Measurements from ENCODE around the gene UROS. TPM values are rescaled to one million over a fixed set of nuclear protein-coding genes. Genes with fewer than 3 reads are reported as not detected.

The UROS gene
- total and polyA plus RNA-seq, 8 donors, result 8.2 to 60.9 (median 22.5) TPM

GRCh38 chr10:125848371-125848770, 25.3 kb upstream of the UROS start:
- DNase-seq, result no peak
- Histone ChIP-seq H3K36me3 (peaks cover 15 to 96% (median 77%) of the 10 kb centered on the region in 4 donors), H3K27me3 (no peaks in the 10 kb centered on the region), H3K4me1 (peaks cover 0 to 23% (median 10%) of the 10 kb centered on the region in 4 donors), H3K4me3 (no peak overlapping the region), H3K9me3 (no peaks in the 10 kb centered on the region), H3K27ac (no peak overlapping the region)
- intact Hi-C loops (cut with DNase I; ENCODE audit: low total_unique reads), result no loop called here
- 81 to 98% (median 96%) methylated on average over 2 of the region's 2 CpGs for WGBS, 5 donors
- TF ChIP-seq POLR2AphosphoS5 (IDR thresholded peaks at IDR 0.05) (no peak), CTCF (IDR thresholded peaks at IDR 0.05) (no peak), EP300 (IDR thresholded peaks at IDR 0.05) (no peak), POLR2A (IDR thresholded peaks at IDR 0.05) (no peak)

- Histone ChIP-seq H3K4me1 (peaks cover 0 to 23% (median 11%) of the 10 kb centered on the region in 4 donors), H3K27ac (peak overlapping the region in 1 of 5 donors; percentile 27), H3K4me3 (no peak overlapping the region), H3K27me3 (no peaks in the 10 kb centered on the region), H3K36me3 (peaks cover 13 to 97% (median 71%) of the 10 kb centered on the region in 4 donors), H3K9me3 (no peaks in the 10 kb centered on the region)
- intact Hi-C loops (cut with DNase I; ENCODE audit: low total_unique reads), result no loop called here
- TF ChIP-seq EP300 (IDR thresholded peaks at IDR 0.05), result no peak
- no peak for TF ChIP-seq POLR2A (IDR thresholded peaks at IDR 0.05)
- TF ChIP-seq POLR2AphosphoS5 (IDR thresholded peaks at IDR 0.05), result no peak
- TF ChIP-seq CTCF (IDR thresholded peaks at IDR 0.05), result no peak
- 95 to 98% (median 97%) methylated on average over 3 of the region's 3 CpGs for WGBS, 5 donors
- no peak for DNase-seq
These were observed 23.8 kb upstream of the UROS start for GRCh38 chr10:125846894-125847293.

GRCh38 chr10:125845617-125846016, 22.6 kb upstream of the UROS start:
- DNase-seq, result no peak
- TF ChIP-seq EP300 (IDR thresholded peaks at IDR 0.05), result no peak
- no peak for TF ChIP-seq CTCF (IDR thresholded peaks at IDR 0.05)
- no peak for TF ChIP-seq POLR2A (IDR thresholded peaks at IDR 0.05)
- no peak for TF ChIP-seq POLR2AphosphoS5 (IDR thresholded peaks at IDR 0.05)
- no peak overlapping the region for H3K4me3 ChIP-seq
- peak overlapping the region in 1 of 5 donors; percentile 3 for H3K27ac ChIP-seq
- H3K27me3 ChIP-seq, result no peaks in the 10 kb centered on the region
- H3K4me1 ChIP-seq, result peaks cover 0 to 26% (median 15%) of the 10 kb centered on the region in 4 donors
- H3K36me3 ChIP-seq, result peaks cover 26 to 97% (median 71%) of the 10 kb centered on the region in 4 donors
- 93 to 96% (median 94%) methylated on average over 11 of the region's 11 CpGs for WGBS, 5 donors
- intact Hi-C loops (cut with DNase I; ENCODE audit: low total_unique reads), result no loop called here
- H3K9me3 ChIP-seq, result no peaks in the 10 kb centered on the region

GRCh38 chr10:125844751-125845221, 21.7 kb upstream of the UROS start:
- peak in 1 of 2 donors; percentile 31 for DNase-seq

More at GRCh38 chr10:125844751-125845221, 21.7 kb upstream of the UROS start:
- H3K4me3 ChIP-seq, result no peak overlapping the region
- peaks cover 34 to 97% (median 74%) of the 10 kb centered on the region in 4 donors for H3K36me3 ChIP-seq
- no peaks in the 10 kb centered on the region for H3K27me3 ChIP-seq
- TF ChIP-seq POLR2A (IDR thresholded peaks at IDR 0.05) (no peak), CTCF (IDR thresholded peaks at IDR 0.05) (no peak), EP300 (IDR thresholded peaks at IDR 0.05) (no peak), POLR2AphosphoS5 (IDR thresholded peaks at IDR 0.05) (no peak)
- H3K27ac ChIP-seq, result no peak overlapping the region
- peaks cover 0 to 26% (median 15%) of the 10 kb centered on the region in 4 donors for H3K4me1 ChIP-seq
- WGBS, 5 donors, result 73 to 85% (median 82%) methylated on average over 7 of the region's 7 CpGs
- H3K9me3 ChIP-seq, result no peaks in the 10 kb centered on the region
- intact Hi-C loops (cut with DNase I; ENCODE audit: low total_unique reads), result no loop called here
